Ovary (tissue), 3 donors: ENCODE data around the gene FBXW5.

ENCODE experiments used
- CTCF ChIP-seq, 3 donors: fragments of 450-650 bp in 2 of 3; fragments of 200-600 bp in 1 of 3; IDR thresholded peaks; one replicate each; pipeline versions ENCODE4 v1.5.1 to v1.8.0; 2016 to 2022; ENCODE audit warnings: antibody characterized with exemption in 3 of 3, mild to moderate bottlenecking in 1 of 3
- EP300 ChIP-seq: sonication (generic); formaldehyde crosslinking; IDR thresholded peaks from one replicate; pipeline ENCODE4 v1.6.1; 2017; ENCODE audit warnings: antibody characterized with exemption
- POLR2A ChIP-seq: fragments of 450-650 bp; IDR thresholded peaks from one replicate; pipeline ENCODE4 v1.6.1; 2017; ENCODE audit warnings: antibody characterized with exemption, mild to moderate bottlenecking, moderate library complexity
- donor health status: DM: no; HTN: no; CAD: no.

DNA sequence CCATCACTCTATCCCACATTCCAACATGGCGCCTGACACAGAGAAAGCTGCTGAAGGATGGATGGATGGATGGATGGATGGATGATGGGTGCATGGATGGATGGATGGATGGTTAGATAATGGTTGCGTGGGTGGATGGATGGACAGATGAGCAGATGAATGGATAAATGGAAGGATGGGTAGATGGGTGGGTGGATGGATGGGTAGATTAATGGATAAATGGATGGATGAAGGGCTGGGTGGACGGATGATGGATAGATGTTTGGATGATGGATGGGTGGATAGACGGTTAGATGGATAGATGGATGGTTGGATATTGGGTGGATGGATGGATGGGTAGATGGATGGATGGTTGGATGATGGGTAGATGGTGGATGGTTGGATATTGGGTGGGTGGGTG is 12.1 kb upstream of the FBXW5 start:
- TF ChIP-seq CTCF (IDR thresholded peaks at IDR 0.05), result no peak
- TF ChIP-seq POLR2A, result no peak
- TF ChIP-seq EP300, result no peak
